Lung (tissue), 12 donors: Measurements from ENCODE around the gene ATPAF1. TPM values are rescaled to one million over a fixed set of nuclear protein-coding genes. Genes with fewer than 3 reads are reported as not detected.
"Not testable (repeated sequence)": the region's sequence is repeated elsewhere in the genome, so short reads cannot be mapped to it uniquely, and the experiment has no call there.

Experiments
- ATAC-seq: fragments of 200-7000 bp; cut with Tn5 transposase; one replicate; pipeline ENCODE4 v1.9.1; 2020; ENCODE audit warnings: moderate number of reproducible peaks; ENCODE audit not compliant: insufficient read depth, low FRiP score
- DNase-seq, 3 donors: peaks; one replicate each; pipeline ENCODE4 v3.0.0-alpha.2; 2013 to 2017
- H3K27ac ChIP-seq, 2 donors: one replicate each; pipeline ENCODE4 v1.5.1; 2013; ENCODE audit warnings: mild to moderate bottlenecking in 2 of 2, moderate library complexity in 2 of 2, control low read depth in 1 of 2, inconsistent platforms in 1 of 2, low read depth in 1 of 2, low read length in 1 of 2
- H3K27me3 ChIP-seq, 3 donors: one replicate each; pipeline ENCODE4 v1.5.1; 2013; ENCODE audit warnings: low read length in 2 of 3; ENCODE audit not compliant: control insufficient read depth in 3 of 3, insufficient read depth in 3 of 3
- H3K36me3 ChIP-seq, 4 donors: one replicate each; pipeline ENCODE4 v1.5.1; 2013; ENCODE audit warnings: low read length in 4 of 4, mild to moderate bottlenecking in 1 of 4, moderate library complexity in 1 of 4; ENCODE audit not compliant: control insufficient read depth in 4 of 4, insufficient read depth in 4 of 4
- H3K4me1 ChIP-seq, 5 donors: one replicate each; pipeline ENCODE4 v1.5.1; 2013; ENCODE audit warnings: low read length in 5 of 5, mild to moderate bottlenecking in 2 of 5, moderate library complexity in 1 of 5; ENCODE audit not compliant: control insufficient read depth in 5 of 5, insufficient read depth in 5 of 5
- H3K4me3 ChIP-seq: one replicate; pipeline ENCODE4 v1.5.1; 2013; ENCODE audit warnings: mild to moderate bottlenecking, control low read depth, moderate library complexity
- H3K9ac ChIP-seq, 2 donors: one replicate each; pipeline ENCODE4 v1.5.1; 2013; ENCODE audit warnings: low read length in 2 of 2, control low read depth in 1 of 2; ENCODE audit not compliant: insufficient read depth in 1 of 2
- H3K9me3 ChIP-seq, 4 donors: one replicate each; pipeline ENCODE4 v1.5.1; 2013; ENCODE audit warnings: low read length in 3 of 4, mild to moderate bottlenecking in 1 of 4, moderate library complexity in 1 of 4; ENCODE audit not compliant: control insufficient read depth in 4 of 4, insufficient read depth in 3 of 4
- CTCF ChIP-seq: IDR thresholded peaks from 2 replicates; pipeline ENCODE4 v1.5.1; 2012; ENCODE audit warnings: mild to moderate bottlenecking; ENCODE audit errors: control extremely low read depth, extremely low read depth
- WGBS, 2 donors: extraction: QIAGEN DNeasy Blood & Tissue Kit; methylation state at CpG; one replicate each; pipeline ENCODE4 v1.1.7; 2013; 5-methylcytosine and 5-hydroxymethylcytosine counted together
- polyA plus RNA-seq, 2 donors: library from polyadenylated mRNA; stranded (reverse); fragments of 200-250 nt; gene quantifications; one replicate each; pipeline ENCODE4 v1.2.1, GENCODE V29; 2013
- total RNA-seq, 2 donors: library from RNA; depleted of rRNA in 1 of 2; stranded (reverse); fragments of >200 nt in 1 of 2; gene quantifications; one replicate each; pipeline ENCODE4 v1.2.1, GENCODE V29; 2014 to 2021
- donor health status: control.
- donor health status: control.
- donor health status: Bipolar disorder and iron deficiency.
- donor health status: healthy.
- donor health status: DM: yes; HTN: yes; CAD: no.

The ATPAF1 gene
- total and polyA plus RNA-seq, 4 donors = 23.1 to 42.3 (median 36.6) TPM

- 31 to 45% methylated on average over 3 of the region's 3 CpGs for WGBS, 2 donors
- DNase-seq (no peak), ATAC-seq (no peak)
- peaks cover 13 to 31% (median 22%) of the 10 kb centered on the region in 4 donors for H3K36me3 ChIP-seq
- TF ChIP-seq CTCF = no peak
- no peak overlapping the region for H3K27ac ChIP-seq
- no peak overlapping the region for H3K4me3 ChIP-seq
- H3K9me3 ChIP-seq = no peaks in the 10 kb centered on the region
- H3K27me3 ChIP-seq = no peaks in the 10 kb centered on the region
- no peak overlapping the region for H3K9ac ChIP-seq
- peaks cover 0 to 3% (median 0%) of the 10 kb centered on the region in 5 donors for H3K4me1 ChIP-seq
Observed at GRCh38 chr1:46699666-46700065, 31.5 kb upstream of the ATPAF1 start.

- Histone ChIP-seq H3K4me3 (no peak overlapping the region), H3K9me3 (no peaks in the 10 kb centered on the region), H3K36me3 (peaks cover 8 to 20% (median 16%) of the 10 kb centered on the region in 4 donors), H3K4me1 (peaks cover 0 to 4% (median 3%) of the 10 kb centered on the region in 5 donors), H3K9ac (no peak overlapping the region), H3K27ac (no peak overlapping the region), H3K27me3 (no peaks in the 10 kb centered on the region)
- TF ChIP-seq CTCF = no peak
- WGBS, 2 donors = 90 to 99% methylated on average over 2 of the region's 2 CpGs
- DNase-seq (no peak), ATAC-seq (no peak)
Observed at GRCh38 chr1:46697053-46697452, 28.9 kb upstream of the ATPAF1 start.

DNA sequence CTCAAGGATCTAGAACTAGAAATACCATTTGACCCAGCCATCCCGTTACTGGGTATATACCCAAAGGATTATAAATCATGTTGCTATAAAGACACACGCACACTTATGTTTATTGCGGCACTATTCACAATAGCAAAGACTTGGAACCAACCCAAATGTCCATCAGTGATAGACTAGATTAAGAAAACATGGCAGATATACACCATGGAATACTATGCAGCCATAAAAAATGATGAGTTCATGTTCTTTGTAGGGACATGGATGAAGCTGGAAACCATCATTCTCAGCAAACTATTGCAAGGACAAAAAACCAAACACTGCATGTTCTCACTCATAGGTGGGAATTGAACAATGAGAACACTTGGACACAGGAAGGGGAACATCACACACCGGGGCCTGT lies 26.5 kb upstream of the ATPAF1 start:
- peaks cover 13 to 27% (median 21%) of the 10 kb centered on the region in 4 donors for H3K36me3 ChIP-seq
- not testable (repeated sequence) for H3K9ac ChIP-seq, H3K27ac ChIP-seq, H3K9me3 ChIP-seq, ATAC-seq, H3K4me1 ChIP-seq, H3K4me3 ChIP-seq, H3K27me3 ChIP-seq, DNase-seq
- WGBS, 2 donors = 89 to 99% methylated on average over 4 of the region's 4 CpGs

- no peak for TF ChIP-seq CTCF
- Histone ChIP-seq H3K4me1 (peaks cover 0 to 6% (median 3%) of the 10 kb centered on the region in 5 donors), H3K36me3 (peaks cover 16 to 34% (median 27%) of the 10 kb centered on the region in 4 donors), H3K9me3 (no peaks in the 10 kb centered on the region), H3K4me3 (no peak overlapping the region), H3K9ac (no peak overlapping the region), H3K27ac (no peak overlapping the region), H3K27me3 (no peaks in the 10 kb centered on the region)
- 71 to 80% methylated on average over 3 of the region's 3 CpGs for WGBS, 2 donors
- DNase-seq = no peak
- ATAC-seq = no peak
Observed at GRCh38 chr1:46692811-46693770, 24.9 kb upstream of the ATPAF1 start.
